Upper lobe of right lung (tissue), 1 donor: ENCODE data around the gene FBXW2. TPM values are rescaled to one million over a fixed set of nuclear protein-coding genes. Genes with fewer than 3 reads are reported as not detected.

Source experiments
- ATAC-seq: fragments of 200-7000 bp; cut with Tn5 transposase; one replicate; pipeline ENCODE4 v1.9.1; 2020; ENCODE audit warnings: mild to moderate bottlenecking, moderate library complexity
- DNase-seq: peaks from one replicate; pipeline ENCODE4 v3.0.0-alpha.2; 2020
- H3K27ac ChIP-seq: fragments of 200-600 bp; one replicate; pipeline ENCODE4 v1.8.0; 2022
- H3K27me3 ChIP-seq: fragments of 200-600 bp; one replicate; pipeline ENCODE4 v1.8.0; 2022; ENCODE audit warnings: mild to moderate bottlenecking
- H3K36me3 ChIP-seq: fragments of 200-600 bp; one replicate; pipeline ENCODE4 v1.8.0; 2022
- H3K4me1 ChIP-seq: fragments of 200-600 bp; one replicate; pipeline ENCODE4 v1.8.0; 2022
- H3K4me3 ChIP-seq: fragments of 200-600 bp; one replicate; pipeline ENCODE4 v1.8.0; 2022; ENCODE audit warnings: mild to moderate bottlenecking
- H3K9me3 ChIP-seq: fragments of 200-600 bp; one replicate; pipeline ENCODE4 v1.8.0; 2022
- intact Hi-C: fragments of 100-400 bp; cut with DNase I; formaldehyde crosslinking; loops from one replicate; pipeline ENCODE4 v1.11.0; 2022
- total RNA-seq: library from RNA; stranded (reverse); fragmentation: NEBNext Ultra II Directional; extraction: Animal tissue kit (Norgen Biotek cat#: 25700); gene quantifications from one replicate; pipeline ENCODE4 v1.2.1, GENCODE V29; 2021
- TF ChIP-seq, protein P1 (sequence below): fragments of 200-600 bp; IDR thresholded peaks from one replicate; pipeline ENCODE4 v1.8.0; 2022; ENCODE audit warnings: antibody characterized with exemption
- donor health status: DM: no; HTN: yes; CAD: no; lungs with severe emphysema.

FBXW2 gene
- total RNA-seq, 1 donor from 2014 or later = 87.1 TPM

DNA sequence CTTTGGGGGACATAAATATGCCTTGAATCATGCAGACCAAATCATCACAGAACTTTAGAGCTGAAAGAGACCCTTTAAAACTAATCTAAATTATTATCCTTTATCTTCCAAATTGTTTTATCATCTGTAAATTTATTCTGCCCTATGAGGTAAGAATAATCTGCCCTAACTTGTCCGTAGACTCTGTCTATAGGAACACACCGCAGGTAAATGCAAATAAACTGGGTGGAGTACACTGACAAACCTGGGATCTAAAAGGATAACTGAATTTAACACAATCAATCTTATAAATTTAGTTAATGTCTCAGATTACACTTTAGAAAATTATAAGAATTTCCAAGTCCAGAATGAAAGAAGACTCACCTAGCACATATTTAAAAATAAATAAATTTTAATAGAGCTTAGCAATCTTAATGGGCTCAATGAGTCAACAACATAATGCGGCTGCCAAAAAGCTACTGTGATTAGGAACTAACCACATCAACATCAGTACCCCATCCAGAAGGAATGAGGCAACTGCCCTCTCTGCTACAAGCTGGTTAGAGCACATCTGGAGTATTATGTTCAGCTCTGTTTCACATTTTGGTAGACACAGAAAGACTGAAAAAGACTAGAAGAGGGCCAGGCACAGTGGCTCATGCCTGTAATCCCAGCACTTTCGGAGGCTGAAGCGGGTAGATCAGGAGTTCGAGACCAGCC lies 84.5 kb downstream of the FBXW2 start:
- H3K9me3 ChIP-seq = no peaks in the 10 kb centered on the region
- intact Hi-C loops = no loop called here
- H3K27ac ChIP-seq = no peak overlapping the region
- H3K4me3 ChIP-seq = no peak overlapping the region
- H3K27me3 ChIP-seq = no peaks in the 10 kb centered on the region
- ATAC-seq (no peak), DNase-seq (no peak)
- peaks cover 26% of the 10 kb centered on the region for H3K4me1 ChIP-seq
- TF ChIP-seq, protein P1, sequence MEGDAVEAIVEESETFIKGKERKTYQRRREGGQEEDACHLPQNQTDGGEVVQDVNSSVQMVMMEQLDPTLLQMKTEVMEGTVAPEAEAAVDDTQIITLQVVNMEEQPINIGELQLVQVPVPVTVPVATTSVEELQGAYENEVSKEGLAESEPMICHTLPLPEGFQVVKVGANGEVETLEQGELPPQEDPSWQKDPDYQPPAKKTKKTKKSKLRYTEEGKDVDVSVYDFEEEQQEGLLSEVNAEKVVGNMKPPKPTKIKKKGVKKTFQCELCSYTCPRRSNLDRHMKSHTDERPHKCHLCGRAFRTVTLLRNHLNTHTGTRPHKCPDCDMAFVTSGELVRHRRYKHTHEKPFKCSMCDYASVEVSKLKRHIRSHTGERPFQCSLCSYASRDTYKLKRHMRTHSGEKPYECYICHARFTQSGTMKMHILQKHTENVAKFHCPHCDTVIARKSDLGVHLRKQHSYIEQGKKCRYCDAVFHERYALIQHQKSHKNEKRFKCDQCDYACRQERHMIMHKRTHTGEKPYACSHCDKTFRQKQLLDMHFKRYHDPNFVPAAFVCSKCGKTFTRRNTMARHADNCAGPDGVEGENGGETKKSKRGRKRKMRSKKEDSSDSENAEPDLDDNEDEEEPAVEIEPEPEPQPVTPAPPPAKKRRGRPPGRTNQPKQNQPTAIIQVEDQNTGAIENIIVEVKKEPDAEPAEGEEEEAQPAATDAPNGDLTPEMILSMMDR = no peak
- H3K36me3 ChIP-seq = peaks cover 9% of the 10 kb centered on the region

DNA sequence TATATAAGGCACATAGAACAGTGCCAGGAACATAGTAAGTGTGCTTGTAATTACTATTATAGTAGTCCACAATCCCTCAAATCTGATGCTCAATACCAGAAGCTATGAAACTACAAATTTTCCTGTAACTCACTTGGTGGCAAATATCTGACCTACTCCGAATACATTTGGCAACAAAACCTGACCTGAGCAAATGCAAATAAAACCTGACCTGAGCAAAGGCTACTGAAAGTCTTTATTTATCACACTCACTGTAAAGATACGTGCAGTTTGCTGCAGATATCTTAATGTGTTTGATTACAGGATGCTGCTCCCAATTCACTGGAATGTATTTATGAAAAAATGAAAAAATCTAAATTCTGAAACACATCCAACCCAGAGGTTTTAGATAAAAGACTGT lies 86.0 kb downstream of the FBXW2 start:
- intact Hi-C loops = no loop called here
- TF ChIP-seq, protein P1 = no peak
- H3K27me3 ChIP-seq = no peaks in the 10 kb centered on the region
- peaks cover 12% of the 10 kb centered on the region for H3K36me3 ChIP-seq
- H3K27ac ChIP-seq = no peak overlapping the region
- no peaks in the 10 kb centered on the region for H3K9me3 ChIP-seq
- DNase-seq = no peak
- no peak for ATAC-seq
- H3K4me3 ChIP-seq = no peak overlapping the region
- peaks cover 32% of the 10 kb centered on the region for H3K4me1 ChIP-seq

Other genes with a start within 250 kb of the FBXW2 start
- 54.2 TPM for gene CDK5RAP2, start 213.2 kb downstream of the FBXW2 start, total RNA-seq
- gene MEGF9, start 78.9 kb downstream of the FBXW2 start, total RNA-seq = 92.9 TPM
- 38.2 TPM for gene PSMD5, start 49.5 kb upstream of the FBXW2 start, total RNA-seq
- gene PHF19, start 83.8 kb upstream of the FBXW2 start, total RNA-seq = 19.0 TPM
- gene TRAF1, start 133.4 kb upstream of the FBXW2 start, total RNA-seq = 6.0 TPM